Fibroblast of mammary gland (primary cell): ENCODE data around the gene C2orf68.
"Not testable (repeated sequence)": the region's sequence is repeated elsewhere in the genome, so short reads cannot be mapped to it uniquely, and the experiment has no call there.

ENCODE experiments used
- DNase-seq: peaks from one replicate; pipeline ENCODE4 v3.0.0-alpha.2; 2010; ENCODE audit warnings: low read depth
- H3K4me3 ChIP-seq: 2 replicates; pipeline ENCODE4 v1.5.1; 2011; ENCODE audit warnings: low read depth, mild to moderate bottlenecking, low read length, moderate library complexity; ENCODE audit not compliant: control insufficient read depth
- CTCF ChIP-seq: conservative IDR thresholded peaks from 2 replicates; pipeline ENCODE4 v1.5.1; 2011; ENCODE audit warnings: low read depth, low read length, inconsistent platforms; ENCODE audit not compliant: control insufficient read depth, insufficient read depth

Gene C2orf68

GRCh38 chr2:85613717-85614515 is 2.0 kb upstream of the C2orf68 start:
- TF ChIP-seq CTCF: no peak

GRCh38 chr2:85611217-85611704 is 605 bp downstream of the C2orf68 start:
- no peak for TF ChIP-seq CTCF
- H3K4me3 ChIP-seq: peak overlapping the region; percentile 67
- no peak for DNase-seq

More at GRCh38 chr2:85613717-85614515, 2.0 kb upstream of the C2orf68 start:
- H3K4me3 ChIP-seq: no peak overlapping the region
- DNase-seq: no peak

- TF ChIP-seq CTCF: no peak
- no peak overlapping the region for H3K4me3 ChIP-seq
- no peak for DNase-seq
These were observed 4.3 kb downstream of the C2orf68 start for GRCh38 chr2:85607268-85608215.

GRCh38 chr2:85606116-85606455 is 5.8 kb downstream of the C2orf68 start:
- TF ChIP-seq CTCF: no peak
- no peak for DNase-seq
- H3K4me3 ChIP-seq: no peak overlapping the region

- no peak for DNase-seq
- H3K4me3 ChIP-seq: no peak overlapping the region
- TF ChIP-seq CTCF: no peak
These were observed 6.3 kb downstream of the C2orf68 start for GRCh38 chr2:85605406-85606115.

GRCh38 chr2:85604568-85605339 is 7.1 kb downstream of the C2orf68 start:
- TF ChIP-seq CTCF: no peak
- no peak overlapping the region for H3K4me3 ChIP-seq
- DNase-seq: no peak

- not testable (repeated sequence) for DNase-seq, H3K4me3 ChIP-seq
These were observed 7.8 kb downstream of the C2orf68 start for GRCh38 chr2:85604133-85604444.
